ENCODE data around the gene PI16. TPM values are rescaled to one million over a fixed set of nuclear protein-coding genes. Genes with fewer than 3 reads are reported as not detected.
"Not testable (repeated sequence)": the region's sequence is repeated elsewhere in the genome, so short reads cannot be mapped to it uniquely, and the experiment has no call there.

The PI16 gene
- total and polyA plus RNA-seq, 5 donors = 35.0 to 125 (median 48.4) TPM

DNA sequence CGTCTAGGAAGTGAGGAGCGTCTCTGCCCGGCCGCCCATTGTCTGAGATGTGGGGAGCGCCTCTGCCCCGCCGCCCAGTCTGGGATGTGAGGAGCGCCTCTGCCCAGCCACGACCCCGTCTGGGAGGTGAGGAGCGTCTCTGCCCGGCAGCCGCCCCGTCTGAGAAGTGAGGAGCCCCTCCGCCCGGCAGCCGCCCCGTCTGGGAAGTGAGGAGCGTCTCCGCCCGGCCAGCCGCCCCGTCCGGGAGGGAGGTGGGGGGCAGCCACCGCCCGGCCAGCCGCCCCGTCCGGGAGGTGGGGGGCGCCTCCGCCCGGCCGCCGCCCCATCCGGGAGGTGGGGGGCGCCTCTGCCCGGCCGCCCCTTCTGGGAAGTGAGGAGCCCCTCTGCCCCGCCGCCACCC is 13.0 kb upstream of the PI16 start:
- intact Hi-C loops (cut with DNase I); H3K27me3 ChIP-seq (ENCODE audit: control insufficient read depth, insufficient read depth); H3K4me3 ChIP-seq (ENCODE audit: low read length); H3K27ac ChIP-seq (ENCODE audit: low read length); DNase-seq; ATAC-seq; H3K9me3 ChIP-seq (ENCODE audit: control insufficient read depth, low read length); H3K4me1 ChIP-seq (ENCODE audit: control insufficient read depth, insufficient read depth, low read length): not testable (repeated sequence)
- WGBS = 95% methylated on average over 38 of the region's 40 CpGs

DNA sequence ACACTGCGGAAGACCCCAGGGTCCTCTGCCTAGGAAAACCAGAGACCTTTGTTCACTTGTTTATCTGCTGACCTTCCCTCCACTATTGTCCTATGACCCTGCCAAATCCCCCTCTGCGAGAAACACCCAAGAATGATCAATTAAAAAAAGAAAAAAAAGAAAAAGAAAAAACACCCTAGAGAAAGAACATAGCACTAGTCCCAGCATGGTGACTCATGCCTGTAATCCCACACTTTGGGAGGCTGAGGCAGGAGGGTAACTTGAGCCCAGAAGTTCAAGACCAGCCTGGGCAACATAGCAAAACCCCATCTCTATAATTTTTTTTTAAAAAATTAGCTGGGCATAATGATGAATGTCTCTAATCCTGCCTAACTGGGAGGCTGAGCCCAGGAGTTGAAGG is 12.2 kb upstream of the PI16 start:
- H3K9me3 ChIP-seq (ENCODE audit: control insufficient read depth, low read length); ATAC-seq; intact Hi-C loops (cut with DNase I); H3K27ac ChIP-seq (ENCODE audit: low read length); H3K4me1 ChIP-seq (ENCODE audit: control insufficient read depth, insufficient read depth, low read length); H3K4me3 ChIP-seq (ENCODE audit: low read length); H3K27me3 ChIP-seq (ENCODE audit: control insufficient read depth, insufficient read depth); DNase-seq: not testable (repeated sequence)
- WGBS = 74% methylated on average over 1 of the region's 2 CpGs

DNA sequence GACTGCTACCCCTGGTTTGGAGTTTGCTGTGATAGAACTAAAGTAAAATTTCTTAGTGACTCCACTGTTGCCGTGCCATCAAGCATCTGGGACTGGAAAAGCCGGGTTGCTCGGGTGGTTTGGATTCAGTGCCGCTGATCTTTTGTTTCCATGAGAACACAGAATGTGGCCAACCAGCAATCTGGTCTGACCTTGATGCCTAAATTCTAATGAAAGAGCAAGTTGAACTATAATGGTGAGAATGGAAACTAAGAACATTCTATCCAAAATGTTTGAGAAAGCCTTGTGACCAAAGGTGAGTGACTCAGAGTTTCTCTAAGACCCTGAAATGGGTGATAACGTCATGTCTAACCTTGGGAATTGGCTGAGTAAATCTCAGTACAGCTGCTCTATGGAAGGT is 9.9 kb upstream of the PI16 start:
- no peaks in the 10 kb centered on the region for H3K27me3 ChIP-seq (ENCODE audit: control insufficient read depth, insufficient read depth)
- H3K4me3 ChIP-seq (ENCODE audit: low read length) = no peak overlapping the region
- no peak overlapping the region for H3K27ac ChIP-seq (ENCODE audit: low read length)
- intact Hi-C loops (cut with DNase I) = no loop called here
- no peak for ATAC-seq
- no peaks in the 10 kb centered on the region for H3K4me1 ChIP-seq (ENCODE audit: control insufficient read depth, insufficient read depth, low read length)
- no peak for DNase-seq
- 87% methylated on average over 5 of the region's 5 CpGs for WGBS
- no peaks in the 10 kb centered on the region for H3K9me3 ChIP-seq (ENCODE audit: control insufficient read depth, low read length)

DNA sequence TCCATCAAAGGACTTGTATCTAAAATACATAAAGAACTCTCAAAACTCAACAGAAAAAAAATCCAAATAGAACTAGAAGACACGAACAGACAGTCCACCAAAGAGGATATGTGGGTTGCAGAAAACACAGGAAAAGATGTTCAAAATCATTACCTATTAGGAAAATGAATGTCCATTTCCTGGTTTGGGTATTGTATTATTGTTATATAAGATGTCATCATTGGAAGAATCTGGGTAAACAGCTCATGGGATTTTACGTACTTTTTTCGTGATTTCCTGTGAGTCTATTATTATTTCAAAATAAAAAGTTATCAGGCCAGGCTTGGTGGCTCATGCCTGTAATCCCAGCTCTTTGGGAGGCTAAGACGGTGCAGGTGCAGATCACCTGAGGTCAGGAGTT is 9.2 kb upstream of the PI16 start:
- DNase-seq (no peak), ATAC-seq (no peak)
- intact Hi-C loops (cut with DNase I) = no loop called here
- Histone ChIP-seq H3K9me3 (ENCODE audit: control insufficient read depth, low read length) (no peaks in the 10 kb centered on the region), H3K27me3 (ENCODE audit: control insufficient read depth, insufficient read depth) (no peaks in the 10 kb centered on the region), H3K4me1 (ENCODE audit: control insufficient read depth, insufficient read depth, low read length) (no peaks in the 10 kb centered on the region), H3K27ac (ENCODE audit: low read length) (no peak overlapping the region), H3K4me3 (ENCODE audit: low read length) (no peak overlapping the region)
- 81% methylated on average over 4 of the region's 4 CpGs for WGBS

DNA sequence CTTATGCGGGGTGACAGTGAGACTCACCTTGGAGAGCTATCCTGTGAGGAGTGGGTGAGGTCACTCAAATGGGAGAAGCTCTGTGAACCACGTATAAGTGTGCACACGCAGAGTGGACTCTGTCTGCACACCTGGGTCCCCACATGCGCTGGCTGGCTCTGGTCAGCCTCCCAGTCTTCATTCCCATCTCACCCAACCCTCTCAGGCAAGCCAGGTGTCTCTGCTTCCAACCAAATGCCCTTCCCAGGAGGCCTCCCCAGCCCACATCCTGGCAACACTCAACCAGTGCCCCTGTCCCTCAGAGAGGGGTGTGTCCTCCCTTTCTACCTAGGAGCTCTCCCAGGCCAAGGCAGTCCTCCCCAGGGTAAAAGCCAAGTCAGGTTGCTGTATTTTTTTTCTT is 8.0 kb upstream of the PI16 start:
- Histone ChIP-seq H3K27ac (ENCODE audit: low read length) (no peak overlapping the region), H3K27me3 (ENCODE audit: control insufficient read depth, insufficient read depth) (no peaks in the 10 kb centered on the region), H3K4me3 (ENCODE audit: low read length) (no peak overlapping the region), H3K9me3 (ENCODE audit: control insufficient read depth, low read length) (no peaks in the 10 kb centered on the region), H3K4me1 (ENCODE audit: control insufficient read depth, insufficient read depth, low read length) (no peaks in the 10 kb centered on the region)
- 87% methylated on average over 4 of the region's 4 CpGs for WGBS
- no peak for DNase-seq
- ATAC-seq = no peak
- intact Hi-C loops (cut with DNase I) = no loop called here

DNA sequence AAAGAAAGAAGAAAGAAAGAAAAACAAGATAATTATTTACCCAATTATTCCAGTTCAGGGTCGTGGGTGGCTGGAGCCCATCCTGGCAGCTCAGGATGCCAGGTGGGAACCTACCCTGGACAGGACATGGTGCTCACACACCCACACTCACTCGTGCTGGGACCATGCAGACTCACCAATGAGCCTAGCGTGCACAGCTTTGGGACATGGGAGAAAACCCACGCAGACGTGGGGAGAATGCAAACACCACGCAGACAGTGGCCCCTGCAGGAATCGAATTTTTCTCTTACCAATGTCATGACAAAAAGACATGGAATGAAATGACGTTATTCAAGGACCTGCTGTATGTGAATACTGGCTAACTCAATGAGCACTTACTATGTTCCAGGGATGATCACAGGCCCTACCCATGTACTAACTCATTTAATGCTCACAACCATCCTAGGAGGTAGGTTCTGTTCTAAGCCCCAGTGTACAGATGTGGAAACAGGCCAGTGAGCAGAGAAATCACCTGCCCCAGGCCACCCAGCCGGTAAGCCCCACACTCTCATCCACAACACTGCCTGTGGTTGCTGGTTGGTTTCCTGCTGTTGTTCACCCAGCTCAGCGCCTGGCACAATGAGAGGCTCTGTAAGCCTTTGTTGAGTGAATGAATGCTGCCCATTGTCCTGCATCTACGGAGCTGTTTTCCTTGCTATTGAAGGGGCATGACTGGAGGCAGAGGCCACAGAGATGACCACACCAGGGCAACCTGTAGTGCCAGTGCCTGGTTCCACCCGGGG is 6.8 kb upstream of the PI16 start:
- no peaks in the 10 kb centered on the region for H3K27me3 ChIP-seq (ENCODE audit: control insufficient read depth, insufficient read depth)
- ATAC-seq = no peak
- no peaks in the 10 kb centered on the region for H3K4me1 ChIP-seq (ENCODE audit: control insufficient read depth, insufficient read depth, low read length)
- no peak for DNase-seq
- 73% methylated on average over 12 of the region's 12 CpGs for WGBS
- no peaks in the 10 kb centered on the region for H3K9me3 ChIP-seq (ENCODE audit: control insufficient read depth, low read length)
- no peak overlapping the region for H3K4me3 ChIP-seq (ENCODE audit: low read length)
- intact Hi-C loops (cut with DNase I) = no loop called here
- no peak overlapping the region for H3K27ac ChIP-seq (ENCODE audit: low read length)

DNA sequence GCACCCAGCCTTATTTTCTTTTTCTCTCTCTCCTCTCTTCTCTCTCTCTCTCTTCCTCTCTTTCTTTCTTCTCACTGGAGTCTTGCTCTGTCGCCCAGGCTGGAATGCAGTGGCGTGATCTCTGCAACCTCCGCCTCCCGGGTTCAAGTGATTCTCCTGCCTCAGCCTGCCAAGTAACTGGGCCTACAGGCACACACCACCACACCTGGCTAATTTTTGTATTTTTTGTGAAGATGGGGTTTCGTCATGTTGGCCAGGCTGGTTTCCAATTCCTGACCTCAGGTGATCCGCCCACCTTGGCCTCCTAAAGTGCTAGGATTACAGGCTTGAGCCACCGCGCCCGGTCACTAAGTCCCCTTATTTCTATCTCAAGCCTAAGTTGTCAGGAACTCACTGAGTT is 5.5 kb upstream of the PI16 start:
- H3K4me1 ChIP-seq (ENCODE audit: control insufficient read depth, insufficient read depth, low read length); DNase-seq; H3K27ac ChIP-seq (ENCODE audit: low read length); intact Hi-C loops (cut with DNase I); H3K27me3 ChIP-seq (ENCODE audit: control insufficient read depth, insufficient read depth); H3K9me3 ChIP-seq (ENCODE audit: control insufficient read depth, low read length); ATAC-seq; H3K4me3 ChIP-seq (ENCODE audit: low read length): not testable (repeated sequence)
- 96% methylated on average over 9 of the region's 9 CpGs for WGBS

GRCh38 chr6:36949636-36950035 is 4.9 kb upstream of the PI16 start:
- Histone ChIP-seq H3K27ac (ENCODE audit: low read length) (no peak overlapping the region), H3K27me3 (ENCODE audit: control insufficient read depth, insufficient read depth) (no peaks in the 10 kb centered on the region), H3K9me3 (ENCODE audit: control insufficient read depth, low read length) (no peaks in the 10 kb centered on the region), H3K4me3 (ENCODE audit: low read length) (no peak overlapping the region), H3K4me1 (ENCODE audit: control insufficient read depth, insufficient read depth, low read length) (no peaks in the 10 kb centered on the region)
- DNase-seq = no peak
- intact Hi-C loops (cut with DNase I) = no loop called here
- WGBS = 77% methylated on average over 3 of the region's 3 CpGs
- no peak for ATAC-seq

DNA sequence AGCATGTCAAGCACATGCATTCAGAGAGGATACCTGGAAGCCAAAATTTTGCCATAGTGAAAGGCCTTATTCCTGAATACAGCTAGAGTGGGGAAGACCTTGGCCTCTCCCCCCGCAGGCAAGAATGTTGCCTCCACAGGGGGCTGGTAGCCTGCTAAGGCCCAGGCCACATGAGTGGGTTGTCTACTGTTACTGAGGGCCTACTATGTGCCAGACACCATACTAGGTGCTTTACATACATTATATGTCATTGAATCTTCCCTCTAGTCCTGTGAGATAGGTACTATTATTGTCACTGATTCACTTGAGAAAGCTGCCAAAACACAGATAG is 642 bp upstream of the PI16 start:
- 89% methylated on average over 1 of the region's 1 CpG for WGBS
- H3K4me1 ChIP-seq (ENCODE audit: control insufficient read depth, insufficient read depth, low read length) = peaks cover 2% of the 10 kb centered on the region
- H3K27ac ChIP-seq (ENCODE audit: low read length) = no peak overlapping the region
- no peak overlapping the region for H3K4me3 ChIP-seq (ENCODE audit: low read length)
- ATAC-seq (no peak), DNase-seq (no peak)
- intact Hi-C loops (cut with DNase I) = no loop called here
- no peaks in the 10 kb centered on the region for H3K9me3 ChIP-seq (ENCODE audit: control insufficient read depth, low read length)
- H3K27me3 ChIP-seq (ENCODE audit: control insufficient read depth, insufficient read depth) = no peaks in the 10 kb centered on the region

DNA sequence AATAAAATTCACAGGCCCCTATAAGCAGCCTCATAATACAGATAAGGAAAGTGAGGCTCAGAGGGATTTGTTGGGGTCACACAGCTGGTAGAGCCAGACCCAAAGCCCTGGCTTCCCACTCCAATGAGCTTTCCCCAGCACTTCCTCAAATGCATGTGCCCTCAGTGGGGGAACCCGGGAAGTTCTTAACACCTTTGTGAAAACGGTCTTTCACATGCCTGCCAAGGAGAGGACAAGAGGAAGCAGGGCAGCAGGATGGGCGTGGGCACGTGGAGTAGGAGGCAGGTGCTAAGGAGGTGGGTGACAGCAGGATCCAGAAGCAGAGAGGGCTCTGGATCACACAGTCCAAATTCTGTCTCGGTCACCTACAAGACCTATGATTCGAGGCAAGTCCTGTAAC is 598 bp downstream of the PI16 start:
- Histone ChIP-seq H3K4me1 (ENCODE audit: control insufficient read depth, insufficient read depth, low read length) (peaks cover 2% of the 10 kb centered on the region), H3K4me3 (ENCODE audit: low read length) (peak overlapping the region; percentile 33), H3K27me3 (ENCODE audit: control insufficient read depth, insufficient read depth) (no peaks in the 10 kb centered on the region), H3K27ac (ENCODE audit: low read length) (no peak overlapping the region), H3K9me3 (ENCODE audit: control insufficient read depth, low read length) (no peaks in the 10 kb centered on the region)
- DNase-seq (no peak), ATAC-seq (no peak)
- intact Hi-C loops (cut with DNase I) = no loop called here
- 43% methylated on average over 6 of the region's 6 CpGs for WGBS

- peaks cover 2% of the 10 kb centered on the region for H3K4me1 ChIP-seq (ENCODE audit: control insufficient read depth, insufficient read depth, low read length)
- peak overlapping the region; percentile 33 for H3K4me3 ChIP-seq (ENCODE audit: low read length)
- ATAC-seq (peak in 1 of 2 donors; percentile 48), DNase-seq (peak in 1 of 3 donors; percentile 60)
- no peak overlapping the region for H3K27ac ChIP-seq (ENCODE audit: low read length)
- WGBS = 51% methylated on average over 9 of the region's 9 CpGs
- H3K27me3 ChIP-seq (ENCODE audit: control insufficient read depth, insufficient read depth) = no peaks in the 10 kb centered on the region
- no peaks in the 10 kb centered on the region for H3K9me3 ChIP-seq (ENCODE audit: control insufficient read depth, low read length)
- intact Hi-C loops (cut with DNase I) = no loop called here
Observed at GRCh38 chr6:36955671-36956445, 1.3 kb downstream of the PI16 start.

All from right cardiac atrium (tissue), 5 donors.